ENCODE data around the gene CD19.

DNA sequence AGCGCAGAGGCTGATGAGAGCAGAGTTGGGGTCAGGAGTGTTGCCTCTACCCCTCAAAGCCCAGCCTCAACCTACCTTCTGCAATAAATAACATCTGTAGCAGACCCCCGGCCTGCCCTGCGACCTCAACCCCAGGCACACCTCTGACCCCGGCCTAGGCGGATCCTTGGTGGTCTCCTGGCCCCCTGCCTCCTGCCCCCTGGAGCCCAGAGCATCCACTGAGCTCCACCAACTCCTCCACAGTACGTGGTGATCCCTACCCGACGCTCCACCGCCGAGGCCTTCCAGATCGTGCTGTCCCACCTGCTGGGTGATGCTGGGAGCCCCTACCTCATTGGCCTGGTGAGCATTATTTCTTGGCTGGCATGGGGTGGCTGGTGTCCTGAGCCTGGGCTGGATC is 51.2 kb downstream of the CD19 start:
- no peak for TF ChIP-seq JUN (IDR thresholded peaks at IDR 0.05; ENCODE audit: low read depth, low read length)
- TF ChIP-seq, protein P1, sequence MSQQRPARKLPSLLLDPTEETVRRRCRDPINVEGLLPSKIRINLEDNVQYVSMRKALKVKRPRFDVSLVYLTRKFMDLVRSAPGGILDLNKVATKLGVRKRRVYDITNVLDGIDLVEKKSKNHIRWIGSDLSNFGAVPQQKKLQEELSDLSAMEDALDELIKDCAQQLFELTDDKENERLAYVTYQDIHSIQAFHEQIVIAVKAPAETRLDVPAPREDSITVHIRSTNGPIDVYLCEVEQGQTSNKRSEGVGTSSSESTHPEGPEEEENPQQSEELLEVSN (IDR thresholded peaks at IDR 0.05), result no peak
- no peak for TF ChIP-seq JUND (IDR thresholded peaks at IDR 0.05; ENCODE audit: low read length)
- TF ChIP-seq GABPA (IDR thresholded peaks at IDR 0.05; ENCODE audit: borderline replicate concordance, insufficient read depth, low read length), result no peak
- TF ChIP-seq, protein P2, sequence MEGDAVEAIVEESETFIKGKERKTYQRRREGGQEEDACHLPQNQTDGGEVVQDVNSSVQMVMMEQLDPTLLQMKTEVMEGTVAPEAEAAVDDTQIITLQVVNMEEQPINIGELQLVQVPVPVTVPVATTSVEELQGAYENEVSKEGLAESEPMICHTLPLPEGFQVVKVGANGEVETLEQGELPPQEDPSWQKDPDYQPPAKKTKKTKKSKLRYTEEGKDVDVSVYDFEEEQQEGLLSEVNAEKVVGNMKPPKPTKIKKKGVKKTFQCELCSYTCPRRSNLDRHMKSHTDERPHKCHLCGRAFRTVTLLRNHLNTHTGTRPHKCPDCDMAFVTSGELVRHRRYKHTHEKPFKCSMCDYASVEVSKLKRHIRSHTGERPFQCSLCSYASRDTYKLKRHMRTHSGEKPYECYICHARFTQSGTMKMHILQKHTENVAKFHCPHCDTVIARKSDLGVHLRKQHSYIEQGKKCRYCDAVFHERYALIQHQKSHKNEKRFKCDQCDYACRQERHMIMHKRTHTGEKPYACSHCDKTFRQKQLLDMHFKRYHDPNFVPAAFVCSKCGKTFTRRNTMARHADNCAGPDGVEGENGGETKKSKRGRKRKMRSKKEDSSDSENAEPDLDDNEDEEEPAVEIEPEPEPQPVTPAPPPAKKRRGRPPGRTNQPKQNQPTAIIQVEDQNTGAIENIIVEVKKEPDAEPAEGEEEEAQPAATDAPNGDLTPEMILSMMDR (IDR thresholded peaks at IDR 0.05; ENCODE audit: control extremely low read depth in 1 of 3, insufficient read depth in 1 of 3, low read depth in 1 of 3, low read length in 3 of 3), result no peak
- TF ChIP-seq HDAC6 (IDR thresholded peaks at IDR 0.05; ENCODE audit: low read depth, low read length), result no peak
- TF ChIP-seq CEBPB (IDR thresholded peaks at IDR 0.05; ENCODE audit: low read depth, low read length), result no peak
- no peak for TF ChIP-seq SP2 (IDR thresholded peaks at IDR 0.05; ENCODE audit: low read length)
- TF ChIP-seq, protein P3, sequence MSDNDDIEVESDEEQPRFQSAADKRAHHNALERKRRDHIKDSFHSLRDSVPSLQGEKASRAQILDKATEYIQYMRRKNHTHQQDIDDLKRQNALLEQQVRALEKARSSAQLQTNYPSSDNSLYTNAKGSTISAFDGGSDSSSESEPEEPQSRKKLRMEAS (IDR thresholded peaks at IDR 0.05), result no peak
- no peak for TF ChIP-seq CHD1 (IDR thresholded peaks at IDR 0.05; ENCODE audit: low read depth, low read length)

All from H1 (cell line).